HCT116 (cell line): Measurements from ENCODE around the gene SH3TC1. TPM values are rescaled to one million over a fixed set of nuclear protein-coding genes. Genes with fewer than 3 reads are reported as not detected.

Source experiments
- ATAC-seq: fragments of 200-7000 bp; cut with Tn5 transposase; 2 replicates; pipeline ENCODE4 v1.9.1; 2020; ENCODE audit warnings: mild to moderate bottlenecking, moderate library complexity
- BruUV-seq: library from RNA; stranded (reverse); fragments of 400-500 nt; replicated peaks from 2 replicates; lab custom pipeline; 2021; lab: Mats Ljungman, UMichigan
- CTCF ChIA-PET: fragments of 300-600 bp; sonication (Branson Sonifier 250); formaldehyde crosslinking; loops from one replicate; lab custom pipeline; 2021; ENCODE audit warnings: antibody characterized with exemption; lab: Charles Lee
- POLR2A ChIA-PET: fragments of 300-600, 350-600 bp; sonication (Branson Sonifier 250); formaldehyde crosslinking; loops from one replicate; lab custom pipeline; 2021; ENCODE audit warnings: antibody characterized with exemption; lab: Charles Lee
- RAD21 ChIA-PET, 2 experiments: fragments of 300-600 bp; sonication (Branson Sonifier 250); formaldehyde crosslinking; loops; one replicate each; lab custom pipeline; 2023; ENCODE audit warnings: low total read pairs in 2 of 2; ENCODE audit not compliant: uncharacterized antibody in 2 of 2, unreplicated experiment in 2 of 2, low non-redundant PET in 1 of 2; lab: Charles Lee
- DNase-seq: peaks from one replicate; pipeline ENCODE4 v3.0.0-alpha.2; 2010; ENCODE audit warnings: low read depth, low spot score
- H2AFZ ChIP-seq: fragments of 200-600 bp; shearing (Covaris generic), sonication (generic); 2 replicates; pipeline ENCODE4 v1.6.1; 2017; ENCODE audit warnings: low read depth, mixed run types, mixed read lengths, antibody characterized with exemption, low read length; ENCODE audit not compliant: poor library complexity, severe bottlenecking
- H3K27ac ChIP-seq: 2 replicates; pipeline ENCODE4 v1.5.1; 2012; ENCODE audit warnings: low read depth, low read length
- H3K27me3 ChIP-seq: fragments of 200-600 bp; sonication (generic); 2 replicates; pipeline ENCODE4 v1.6.1; 2016; ENCODE audit warnings: mixed run types, low read length, mixed read lengths; ENCODE audit not compliant: insufficient read depth
- H3K36me3 ChIP-seq, 2 experiments: fragments of 200-500 bp in 1 of 2; fragments of 200-600 bp in 1 of 2; sonication (Bioruptor generic) in 1 of 2; sonication (generic) in 1 of 2; 2 replicates each; pipeline versions ENCODE4 v1.5.1 to v1.6.1; 2014 to 2016; ENCODE audit warnings: low read length in 2 of 2, inconsistent platforms in 1 of 2, mixed read lengths in 1 of 2, mixed run types in 1 of 2; ENCODE audit not compliant: insufficient read depth in 2 of 2, control insufficient read depth in 1 of 2
- H3K4me1 ChIP-seq, 2 experiments: fragments of 200-600 bp in 1 of 2; sonication (generic) in 1 of 2; 2 replicates each; pipeline versions ENCODE4 v1.5.1 to v1.6.1; 2012 to 2017; ENCODE audit warnings: low read length in 2 of 2, inconsistent platforms in 1 of 2, mild to moderate bottlenecking in 1 of 2, mixed read lengths in 1 of 2, mixed run types in 1 of 2, moderate library complexity in 1 of 2; ENCODE audit not compliant: insufficient read depth in 2 of 2, control insufficient read depth in 1 of 2
- H3K4me2 ChIP-seq: fragments of 200-600 bp; sonication (generic); 2 replicates; pipeline ENCODE4 v1.6.1; 2017; ENCODE audit warnings: mixed run types, low read length, mixed read lengths
- H3K4me3 ChIP-seq, 2 experiments: fragments of 200-600 bp in 1 of 2; sonication (generic) in 1 of 2; replicated peaks in 1 of 2; 2 replicates each; pipeline ENCODE4 v1.5.1; 2011 to 2016; ENCODE audit warnings: low read length in 2 of 2, control low read depth in 1 of 2, low read depth in 1 of 2, mild to moderate bottlenecking in 1 of 2, mixed read lengths in 1 of 2, mixed run types in 1 of 2
- H3K79me2 ChIP-seq: fragments of 200-600 bp; sonication (generic); 2 replicates; pipeline ENCODE4 v1.6.1; 2017; ENCODE audit warnings: mild to moderate bottlenecking, mixed run types, low read length, moderate library complexity, mixed read lengths; ENCODE audit not compliant: insufficient read depth
- H3K9ac ChIP-seq: fragments of 200-600 bp; sonication (generic); 2 replicates; pipeline ENCODE4 v1.6.1; 2016; ENCODE audit warnings: low read length, mixed read lengths
- H3K9me2 ChIP-seq: fragments of 200-600 bp; sonication (generic), shearing (Covaris generic); 2 replicates; pipeline ENCODE4 v1.6.1; 2017; ENCODE audit warnings: mixed run types, mild to moderate bottlenecking, moderate library complexity; ENCODE audit not compliant: insufficient read depth
- H3K9me3 ChIP-seq, 2 experiments: fragments of 200-500 bp in 1 of 2; fragments of 200-600 bp in 1 of 2; sonication (Bioruptor generic) in 1 of 2; sonication (generic) in 1 of 2; 2 replicates each; pipeline ENCODE4 v1.6.1; 2014 to 2017; ENCODE audit warnings: low read length in 2 of 2, mixed read lengths in 2 of 2, inconsistent platforms in 1 of 2, low read depth in 1 of 2, mild to moderate bottlenecking in 1 of 2, mixed run types in 1 of 2, moderate library complexity in 1 of 2; ENCODE audit not compliant: control insufficient read depth in 1 of 2, insufficient read depth in 1 of 2
- H4K20me1 ChIP-seq: fragments of 200-600 bp; sonication (generic), shearing (Covaris generic); 2 replicates; pipeline ENCODE4 v1.6.1; 2017; ENCODE audit warnings: mixed run types, mild to moderate bottlenecking, moderate library complexity; ENCODE audit not compliant: insufficient read depth
- ELF1 ChIP-seq: IDR thresholded peaks from 2 replicates; pipeline ENCODE4 v1.6.1; 2012; ENCODE audit warnings: low read depth, borderline replicate concordance
- EZH2phosphoT487 ChIP-seq: fragments of 200-600 bp; IDR thresholded peaks from 2 replicates; pipeline ENCODE4 v1.6.1; 2018; ENCODE audit warnings: antibody characterized with exemption, borderline replicate concordance
- FOSL1 ChIP-seq: IDR thresholded peaks from 2 replicates; pipeline ENCODE4 v1.6.1; 2012; ENCODE audit warnings: low read depth
- JUND ChIP-seq: IDR thresholded peaks from 2 replicates; pipeline ENCODE4 v1.6.1; 2012
- MAX ChIP-seq: IDR thresholded peaks from 2 replicates; pipeline ENCODE4 v1.6.1; 2012
- POLR2A ChIP-seq: IDR thresholded peaks from 2 replicates; pipeline ENCODE4 v1.7.0; 2011; ENCODE audit warnings: borderline replicate concordance; ENCODE audit not compliant: insufficient read depth, insufficient read length; ENCODE audit errors: extremely low read depth
- SIN3A ChIP-seq: IDR thresholded peaks from 2 replicates; pipeline ENCODE4 v1.6.1; 2012; ENCODE audit warnings: low read depth
- TCF7L2 ChIP-seq: IDR thresholded peaks from 2 replicates; pipeline ENCODE4 v1.7.0; 2011; ENCODE audit warnings: borderline replicate concordance, inconsistent platforms; ENCODE audit not compliant: insufficient read depth, insufficient read length; ENCODE audit errors: extremely low read depth
- YY1 ChIP-seq: IDR thresholded peaks from 2 replicates; pipeline ENCODE4 v1.6.1; 2011; ENCODE audit warnings: low read length, low read depth, moderate library complexity, mild to moderate bottlenecking; ENCODE audit not compliant: insufficient replicate concordance; ENCODE audit errors: extremely low read depth
- ZFX ChIP-seq: fragments of 450-650 bp; IDR thresholded peaks from 2 replicates; pipeline ENCODE4 v1.6.1; 2017
- intact Hi-C: fragments of 100-400 bp; cut with micrococcal nuclease; formaldehyde crosslinking; loops from 2 replicates; pipeline ENCODE4 v1.10.0; 2022
- total RNA-seq: library from RNA; stranded (reverse); gene quantifications from one replicate; pipeline ENCODE4 v1.2.1, GENCODE V29; 2021; ENCODE audit not compliant: unreplicated experiment
- TF ChIP-seq, protein P1 (sequence below): IDR thresholded peaks from 2 replicates; pipeline ENCODE4 v1.6.1; 2012

The SH3TC1 gene
- total RNA-seq, 1 experiment from 2014 or later, result 12.5 TPM

DNA sequence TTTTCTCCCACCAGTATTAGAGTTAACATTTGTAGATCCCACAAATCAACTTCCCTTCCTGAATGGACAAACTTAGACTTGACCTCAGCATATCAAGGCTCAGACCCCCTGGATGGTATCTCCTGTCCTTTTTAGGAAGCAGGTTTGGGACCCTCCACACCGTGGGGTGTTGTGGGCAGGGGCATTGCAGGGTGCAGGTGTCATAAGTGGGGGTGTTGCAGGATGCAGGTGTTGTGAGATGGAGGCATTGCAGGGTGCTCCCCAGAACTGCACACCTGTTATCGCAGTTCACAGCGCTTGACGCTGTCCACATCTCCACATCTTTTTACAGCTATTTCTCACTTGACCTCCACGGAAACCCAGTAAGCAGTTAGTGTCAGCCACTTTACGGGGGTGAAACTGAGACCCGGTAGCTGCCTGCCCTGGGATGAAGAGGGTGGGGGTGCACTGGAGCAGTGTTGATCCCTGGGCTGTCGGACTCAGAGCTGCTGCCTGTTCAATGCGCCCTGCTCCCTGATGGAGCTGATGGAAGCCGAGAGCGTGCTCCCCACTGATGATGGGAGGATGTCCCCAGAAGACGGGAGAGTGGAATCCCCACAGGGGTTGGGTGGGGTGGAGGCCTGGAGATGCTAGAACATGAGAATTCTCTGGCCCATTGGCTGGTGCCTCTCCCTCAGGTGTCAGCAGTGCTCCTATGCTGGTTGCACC, 25.3 kb downstream of the SH3TC1 start (continued):
- TF ChIP-seq, protein P1, sequence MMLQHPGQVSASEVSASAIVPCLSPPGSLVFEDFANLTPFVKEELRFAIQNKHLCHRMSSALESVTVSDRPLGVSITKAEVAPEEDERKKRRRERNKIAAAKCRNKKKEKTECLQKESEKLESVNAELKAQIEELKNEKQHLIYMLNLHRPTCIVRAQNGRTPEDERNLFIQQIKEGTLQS, result no peak
- TF ChIP-seq ZFX, result no peak

- POLR2A ChIA-PET, result no interaction called here
- ATAC-seq, result no peak
- Histone ChIP-seq H4K20me1 (no peaks in the 10 kb centered on the region), H3K9ac (no peak overlapping the region), H2AFZ (no peak overlapping the region), H3K9me2 (no peaks in the 10 kb centered on the region), H3K4me2 (no peak overlapping the region), H3K4me1 (peaks cover 10 to 12% of the 10 kb centered on the region in 2 experiments), H3K4me3 (no peak overlapping the region), H3K36me3 (no peaks in the 10 kb centered on the region), H3K27ac (no peak overlapping the region)
- BruUV-seq, result no TSS peak
- intact Hi-C loops, result no loop called here
- CTCF ChIA-PET, result interaction anchor here (1.0 kb wide), 1 partner anchor 48 kb away, joined by 3 read pairs; no protein-coding TSS in a partner anchor
- TF ChIP-seq SIN3A (no peak), TCF7L2 (no peak), POLR2A (no peak), FOSL1 (no peak), JUND (no peak), YY1 (no peak), MAX (no peak), ZFX (no peak), ELF1 (no peak), EZH2phosphoT487 (no peak)
- TF ChIP-seq, all 23 proteins: peak for 0
- H3K9me3 ChIP-seq, result no peaks in the 10 kb centered on the region
- RAD21 ChIA-PET, result no interaction called here
- no peaks in the 10 kb centered on the region for H3K79me2 ChIP-seq
- no peaks in the 10 kb centered on the region for H3K27me3 ChIP-seq
- no peak for DNase-seq
These were observed 26.0 kb downstream of the SH3TC1 start for GRCh38 chr4:8224975-8225625.
